Lower leg skin (tissue), 3 donors: ENCODE data around the gene DDT.

Source experiments
- CTCF ChIP-seq, 3 donors: fragments of 450-650 bp; IDR thresholded peaks; one replicate each; pipeline ENCODE4 v1.5.1; 2016; ENCODE audit warnings: antibody characterized with exemption in 3 of 3, mild to moderate bottlenecking in 3 of 3, moderate library complexity in 2 of 3
- POLR2A ChIP-seq, 2 donors: fragments of 450-650 bp; IDR thresholded peaks; one replicate each; pipeline ENCODE4 v1.6.1; 2016 to 2017; ENCODE audit warnings: antibody characterized with exemption in 2 of 2, mild to moderate bottlenecking in 1 of 2, moderate library complexity in 1 of 2

- TF ChIP-seq CTCF (IDR thresholded peaks at IDR 0.05) (no peak), POLR2A (IDR thresholded peaks at IDR 0.05) (no peak)
Measured at GRCh38 chr22:23938328-23939016, 35.8 kb downstream of the DDT start.
